GM18951 (cell line): ENCODE measurements around the gene GZMB.
"Not testable (repeated sequence)": the region's sequence is repeated elsewhere in the genome, so short reads cannot be mapped to it uniquely, and the experiment has no call there.

Experiments used
- POLR2A ChIP-seq: IDR thresholded peaks from 4 replicates; pipeline ENCODE4 v1.6.1; 2011; ENCODE audit warnings: mild to moderate bottlenecking; ENCODE audit not compliant: insufficient read length, insufficient read depth; ENCODE audit errors: extremely low read depth
- in situ Hi-C: fragments of 300-500 bp; cut with MboI; formaldehyde crosslinking; loops from one replicate; pipeline ENCODE4 v1.12.0; 2022; ENCODE audit warnings: low sequenced_read_pairs, mixed read lengths, inconsistent platforms; ENCODE audit not compliant: unreplicated experiment

The GZMB gene

GRCh38 chr14:24662753-24663152 is 28.8 kb upstream of the GZMB start:
- TF ChIP-seq POLR2A = no peak
- in situ Hi-C loops = no loop called here

- no peak for TF ChIP-seq POLR2A
- in situ Hi-C loops = no loop called here
Measured at GRCh38 chr14:24659916-24660570, 26.1 kb upstream of the GZMB start.

GRCh38 chr14:24648361-24648760 is 14.4 kb upstream of the GZMB start:
- in situ Hi-C loops = not testable (repeated sequence)

GRCh38 chr14:24639905-24640304 is 5.9 kb upstream of the GZMB start:
- in situ Hi-C loops = no loop called here
- no peak for TF ChIP-seq POLR2A

GRCh38 chr14:24639270-24639669 is 5.3 kb upstream of the GZMB start:
- TF ChIP-seq POLR2A = no peak
- in situ Hi-C loops = no loop called here

GRCh38 chr14:24633353-24633752 is 637 bp downstream of the GZMB start:
- in situ Hi-C loops = no loop called here
- no peak for TF ChIP-seq POLR2A

GRCh38 chr14:24632761-24633160 is 1.2 kb downstream of the GZMB start:
- in situ Hi-C loops = no loop called here
- TF ChIP-seq POLR2A = no peak

GRCh38 chr14:24632336-24632735 is 1.7 kb downstream of the GZMB start:
- no peak for TF ChIP-seq POLR2A
- in situ Hi-C loops = no loop called here

GRCh38 chr14:24631749-24632335 is 2.1 kb downstream of the GZMB start:
- TF ChIP-seq POLR2A = no peak
- in situ Hi-C loops = no loop called here

GRCh38 chr14:24630872-24631477 is 3.0 kb downstream of the GZMB start:
- in situ Hi-C loops = no loop called here
- TF ChIP-seq POLR2A = no peak

- no peak for TF ChIP-seq POLR2A
- in situ Hi-C loops = no loop called here
Measured at GRCh38 chr14:24630087-24630871, 3.7 kb downstream of the GZMB start.

GRCh38 chr14:24629521-24629920 is 4.5 kb downstream of the GZMB start:
- no peak for TF ChIP-seq POLR2A
- in situ Hi-C loops = no loop called here

- no peak for TF ChIP-seq POLR2A
- in situ Hi-C loops = no loop called here
Measured at GRCh38 chr14:24613747-24614146, 20.2 kb downstream of the GZMB start.
